Stimulated activated CD4-positive, alpha-beta T cell treated with anti-CD3 and anti-CD28 coated beads, Interleukin-12 subunit alpha, Interleukin-12 subunit beta, amount 100 ng/mL, for 4 hours (primary cell): Measurements from ENCODE around the gene EIF4EBP2.

ENCODE experiments used
- DNase-seq: peaks from one replicate; pipeline ENCODE4 v3.0.0-alpha.2; 2020

The EIF4EBP2 gene

GRCh38 chr10:70379581-70380176 lies 24.3 kb upstream of the EIF4EBP2 start:
- no peak for DNase-seq

DNA sequence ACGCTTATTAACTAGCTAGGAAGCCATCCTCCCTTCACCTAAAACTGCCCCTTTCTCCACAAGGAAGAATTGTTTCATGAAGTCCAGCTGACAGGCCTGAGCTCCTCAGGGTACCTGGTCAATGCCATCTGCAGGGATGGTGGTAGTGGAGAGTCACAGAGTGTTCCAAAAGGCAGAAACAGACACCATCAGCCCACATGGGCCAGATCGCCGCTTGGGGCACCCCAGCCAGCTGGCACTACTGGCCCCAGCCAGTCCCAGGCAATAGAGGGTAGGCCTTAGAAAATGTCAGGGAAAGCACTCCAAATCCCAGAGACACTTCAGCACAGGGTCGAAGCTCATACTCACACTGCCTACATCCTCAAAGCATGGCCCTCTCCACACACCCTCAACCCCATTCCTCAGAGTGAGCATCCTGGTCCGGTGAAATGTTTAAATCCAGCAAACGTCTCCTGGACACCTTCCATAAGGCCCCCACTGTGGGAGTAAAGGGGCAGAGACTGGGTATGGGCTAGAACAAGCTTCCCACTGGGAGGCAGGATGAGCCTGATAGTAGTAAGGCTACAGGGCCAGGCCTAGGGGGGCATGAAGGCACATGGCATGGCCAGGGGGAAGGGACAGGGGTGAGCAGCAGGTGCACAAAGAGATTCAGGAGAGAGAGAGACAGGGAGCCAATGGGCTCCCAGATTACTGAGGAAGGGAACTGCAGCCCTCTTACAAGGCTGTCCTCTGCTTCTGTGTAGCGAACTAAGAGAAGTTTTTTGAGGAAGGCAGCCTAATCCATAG lies 23.4 kb upstream of the EIF4EBP2 start:
- no peak for DNase-seq

DNA sequence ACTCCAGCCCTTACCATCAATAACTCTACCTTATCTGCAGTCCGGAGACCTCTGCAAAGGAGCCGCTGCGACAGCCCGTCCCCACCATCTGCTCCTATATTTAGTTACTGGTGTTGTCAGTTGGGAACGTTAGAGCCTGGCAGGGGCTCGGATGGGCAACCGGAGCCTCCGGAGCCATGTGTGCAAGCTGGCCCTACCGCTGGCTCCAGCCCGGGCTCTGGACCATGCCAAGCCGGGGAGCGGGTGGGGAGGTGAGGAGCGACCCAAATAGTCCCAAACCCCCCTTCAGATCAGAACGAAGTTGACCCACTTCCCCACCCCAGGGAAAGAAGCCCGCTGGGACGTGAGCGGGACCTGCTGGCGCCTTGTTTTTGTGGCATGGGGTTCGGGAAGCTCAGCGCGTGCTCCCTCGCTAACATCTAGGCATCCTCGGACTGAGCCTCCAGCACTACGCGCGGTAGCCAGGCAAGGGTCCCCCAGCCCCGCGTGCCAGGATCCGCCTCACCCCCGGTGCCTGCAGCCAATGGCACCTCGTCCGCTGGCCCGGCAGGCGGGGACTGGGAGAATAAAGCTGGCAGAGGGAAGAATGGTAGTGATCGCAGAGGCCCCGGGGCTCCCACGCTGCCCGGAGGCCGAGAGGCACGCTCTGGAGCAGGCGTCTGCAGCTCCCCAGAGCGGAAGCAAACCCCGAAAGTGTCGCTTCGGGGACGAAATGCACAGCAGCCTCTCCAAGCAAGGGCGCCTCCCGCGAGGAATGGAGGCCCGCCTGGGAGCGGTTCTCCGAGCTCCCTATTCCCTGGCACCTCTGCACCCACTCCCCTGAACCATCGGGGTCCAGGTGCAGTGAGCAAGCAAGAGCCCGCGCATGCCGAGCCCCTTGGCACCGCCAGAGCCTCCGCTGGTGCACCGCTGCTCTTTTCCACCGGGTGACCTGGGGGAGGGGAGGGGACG lies 22.2 kb upstream of the EIF4EBP2 start:
- peak; percentile 34 for DNase-seq

DNA sequence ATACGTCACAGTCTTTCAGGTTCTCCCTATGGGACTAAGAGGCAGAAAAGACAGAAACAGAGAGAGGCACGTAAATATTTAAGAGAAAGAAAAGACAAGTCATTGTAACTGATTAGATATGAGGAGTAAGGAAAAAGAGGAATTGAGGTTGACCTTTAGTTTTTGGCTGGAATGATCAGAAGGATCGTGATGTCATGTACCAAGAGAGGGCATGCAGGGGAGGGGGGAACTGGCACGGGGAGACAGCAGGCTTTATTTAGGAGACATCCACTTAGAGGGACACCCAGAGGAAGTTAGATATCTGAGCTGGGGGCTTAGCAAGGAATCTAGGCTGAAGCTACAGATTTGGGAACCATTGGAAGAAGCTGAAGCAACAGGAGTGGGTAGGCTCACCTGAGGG lies 12.3 kb upstream of the EIF4EBP2 start:
- no peak for DNase-seq

DNA sequence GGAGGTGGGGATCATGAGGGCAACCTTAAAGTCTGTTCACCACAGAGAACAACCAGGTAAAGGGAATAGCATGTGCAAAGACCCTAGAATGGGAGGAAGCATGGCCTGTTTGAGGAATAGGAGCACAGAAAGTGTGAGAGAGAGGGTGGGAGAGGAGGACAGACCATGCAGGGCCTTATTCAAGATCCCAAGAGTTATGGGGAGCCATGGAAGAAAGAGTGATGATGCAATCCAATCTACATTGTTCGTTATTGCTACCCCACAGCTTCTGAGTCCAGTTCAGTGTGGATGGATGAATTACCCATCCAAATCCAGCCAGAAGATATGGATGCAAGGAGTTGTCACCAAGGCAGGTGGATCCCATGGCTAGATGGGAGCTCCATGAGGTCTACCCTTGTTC lies 7.8 kb upstream of the EIF4EBP2 start:
- no peak for DNase-seq

DNA sequence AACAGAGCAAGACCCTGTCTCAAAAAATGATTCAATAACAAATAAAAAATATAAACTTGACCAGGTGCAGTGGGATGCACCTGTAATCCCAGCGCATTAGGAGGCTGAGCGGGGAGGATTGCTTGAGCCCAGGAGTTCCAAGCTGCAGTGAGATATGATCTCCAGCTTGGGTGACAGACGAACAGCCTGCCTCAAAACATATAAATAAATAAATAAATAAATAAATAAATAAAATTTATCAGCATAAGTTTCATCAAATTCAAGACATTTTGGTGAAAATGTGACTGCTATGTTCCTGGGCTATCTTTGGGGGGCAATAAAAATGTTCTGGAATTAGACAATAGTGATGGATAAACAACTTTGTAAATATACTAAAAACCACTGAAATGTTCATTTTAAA lies 4.8 kb upstream of the EIF4EBP2 start:
- DNase-seq: no peak

GRCh38 chr10:70403483-70404035 lies 386 bp upstream of the EIF4EBP2 start:
- DNase-seq: no peak

DNA sequence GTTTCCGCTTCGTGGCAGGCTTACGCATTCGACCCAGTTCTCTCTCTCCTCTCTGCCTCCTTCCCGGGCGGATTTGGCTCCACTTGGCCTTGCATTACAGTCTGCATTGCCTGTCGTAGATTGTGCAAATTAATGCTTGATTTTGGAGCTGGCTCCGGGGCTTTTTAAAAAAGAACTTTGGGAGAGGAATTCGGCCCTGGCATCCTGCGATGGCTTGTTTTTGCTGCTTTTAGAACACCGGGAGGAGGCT lies 767 bp downstream of the EIF4EBP2 start:
- no peak for DNase-seq

DNA sequence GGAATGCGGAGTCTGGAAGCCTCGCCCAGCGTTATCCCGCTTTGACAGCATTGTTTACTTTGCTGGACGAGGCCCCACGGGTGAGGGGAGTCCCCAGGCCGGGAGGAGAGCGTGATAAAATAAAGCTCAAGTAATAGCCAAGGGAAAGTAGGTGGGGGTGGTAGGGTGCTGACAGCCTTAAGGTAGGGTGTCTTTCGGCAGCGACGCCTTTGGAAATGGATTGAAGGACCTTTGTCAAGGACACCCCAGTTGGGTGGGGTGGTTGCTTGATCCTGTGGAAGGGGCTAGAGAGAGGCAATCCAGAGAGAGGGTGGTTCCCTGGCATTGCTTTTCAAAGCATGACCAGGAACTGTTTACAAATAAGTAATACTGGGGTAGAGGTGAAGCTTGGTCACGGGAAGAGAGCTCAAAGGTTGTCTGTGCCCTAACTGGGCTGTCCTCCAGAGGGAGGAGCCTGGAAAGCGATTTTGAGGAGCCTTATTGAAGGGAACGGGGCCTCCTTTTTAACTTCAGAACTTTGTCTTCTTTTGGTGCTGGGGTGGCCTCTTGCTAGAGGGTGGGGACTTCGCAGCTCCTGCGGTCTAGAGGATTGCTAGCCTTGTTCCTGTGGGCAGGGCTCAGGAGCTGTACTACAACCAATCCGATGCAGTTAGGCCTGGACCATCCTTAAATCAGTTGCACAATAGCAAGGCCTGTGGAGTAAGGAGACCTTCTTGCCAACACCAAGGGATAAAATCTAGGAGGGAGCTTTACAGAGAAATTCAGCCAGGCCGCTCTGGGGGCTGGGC lies 1.3 kb downstream of the EIF4EBP2 start:
- DNase-seq: no peak

DNA sequence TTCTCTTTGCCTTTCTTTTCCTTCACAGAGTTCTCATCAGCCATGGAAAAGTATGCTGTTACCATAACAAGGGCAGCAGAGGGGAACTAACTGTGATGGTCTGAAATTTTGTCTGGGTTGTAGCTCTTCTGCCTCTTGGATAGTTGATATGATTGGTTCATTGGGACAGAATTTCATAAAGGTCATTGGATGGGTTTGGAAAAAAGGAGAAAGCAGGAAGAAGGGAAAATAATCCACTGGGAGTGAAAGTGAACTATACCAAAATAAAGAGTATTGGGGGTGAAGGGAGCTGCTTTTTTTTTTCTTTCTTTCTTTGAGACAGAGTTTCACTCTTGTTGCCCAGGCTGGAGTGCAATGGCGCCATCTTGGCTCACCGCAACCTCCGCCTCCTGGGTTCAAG lies 5.8 kb downstream of the EIF4EBP2 start:
- DNase-seq: no peak

DNA sequence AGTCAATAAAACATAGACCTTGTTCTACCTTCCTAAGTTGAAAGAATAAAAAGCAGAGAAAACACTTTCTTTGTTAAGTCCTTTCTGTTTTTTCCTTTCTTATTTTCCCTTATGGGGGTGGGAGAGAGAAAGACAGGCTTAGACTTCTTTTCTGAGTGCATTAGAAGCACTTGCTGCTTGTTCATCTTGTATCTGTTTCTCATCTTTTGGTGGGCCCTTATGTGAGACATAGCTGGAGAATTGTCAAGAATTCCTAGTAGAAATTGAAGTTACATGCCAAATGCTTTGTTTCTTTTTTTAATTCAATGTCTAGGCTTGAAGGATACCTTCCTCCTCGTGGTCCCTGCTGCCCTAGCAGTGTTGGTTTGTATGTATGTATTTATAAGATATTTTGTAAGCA lies 6.7 kb downstream of the EIF4EBP2 start:
- DNase-seq: no peak

DNA sequence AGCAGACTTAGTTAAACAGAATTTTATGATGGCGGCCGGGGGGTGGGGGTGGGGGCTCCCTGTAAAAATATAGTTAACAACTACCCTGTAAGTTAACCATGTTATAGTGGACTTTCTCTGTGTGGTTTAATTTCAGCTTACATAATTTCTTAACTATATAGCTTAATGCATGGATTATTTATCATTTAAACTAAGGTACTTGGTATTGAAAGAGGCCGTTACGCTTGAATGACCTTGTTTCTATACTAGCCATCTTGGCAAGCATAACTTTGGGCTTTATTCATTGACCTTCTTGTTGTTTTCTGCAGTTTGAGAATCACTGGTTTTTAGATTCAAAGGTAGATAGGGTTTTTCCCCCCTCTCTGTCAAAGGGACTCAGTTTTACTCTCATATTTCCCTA lies 8.4 kb downstream of the EIF4EBP2 start:
- no peak for DNase-seq

GRCh38 chr10:70417568-70417967 lies 13.6 kb downstream of the EIF4EBP2 start:
- no peak for DNase-seq

GRCh38 chr10:70418229-70418628 lies 14.3 kb downstream of the EIF4EBP2 start:
- DNase-seq: no peak

- DNase-seq: no peak
Measured at GRCh38 chr10:70418713-70419112, 14.8 kb downstream of the EIF4EBP2 start.

DNA sequence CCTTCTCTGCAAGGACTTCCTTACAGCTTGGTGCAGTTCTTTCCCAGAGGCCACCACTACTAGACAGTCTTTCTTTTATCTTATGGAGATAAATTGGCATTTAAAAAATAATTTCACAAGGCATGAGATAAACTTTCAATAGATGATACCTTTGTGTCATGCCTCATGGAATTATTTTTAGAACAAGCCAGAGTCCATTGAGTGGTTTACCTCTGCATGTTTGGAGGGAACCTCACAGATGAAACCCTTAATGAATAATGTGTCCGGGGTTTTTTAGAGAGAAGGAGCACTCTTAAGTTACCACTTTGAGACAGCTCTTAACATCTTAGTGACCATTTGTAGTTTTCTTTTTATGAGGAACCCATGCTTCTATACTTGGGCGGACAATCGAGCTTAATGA lies 20.4 kb downstream of the EIF4EBP2 start:
- DNase-seq: no peak

- DNase-seq: no peak
Measured at GRCh38 chr10:70425096-70425495, 21.2 kb downstream of the EIF4EBP2 start.

GRCh38 chr10:70426823-70427222 lies 22.9 kb downstream of the EIF4EBP2 start:
- no peak for DNase-seq

DNA sequence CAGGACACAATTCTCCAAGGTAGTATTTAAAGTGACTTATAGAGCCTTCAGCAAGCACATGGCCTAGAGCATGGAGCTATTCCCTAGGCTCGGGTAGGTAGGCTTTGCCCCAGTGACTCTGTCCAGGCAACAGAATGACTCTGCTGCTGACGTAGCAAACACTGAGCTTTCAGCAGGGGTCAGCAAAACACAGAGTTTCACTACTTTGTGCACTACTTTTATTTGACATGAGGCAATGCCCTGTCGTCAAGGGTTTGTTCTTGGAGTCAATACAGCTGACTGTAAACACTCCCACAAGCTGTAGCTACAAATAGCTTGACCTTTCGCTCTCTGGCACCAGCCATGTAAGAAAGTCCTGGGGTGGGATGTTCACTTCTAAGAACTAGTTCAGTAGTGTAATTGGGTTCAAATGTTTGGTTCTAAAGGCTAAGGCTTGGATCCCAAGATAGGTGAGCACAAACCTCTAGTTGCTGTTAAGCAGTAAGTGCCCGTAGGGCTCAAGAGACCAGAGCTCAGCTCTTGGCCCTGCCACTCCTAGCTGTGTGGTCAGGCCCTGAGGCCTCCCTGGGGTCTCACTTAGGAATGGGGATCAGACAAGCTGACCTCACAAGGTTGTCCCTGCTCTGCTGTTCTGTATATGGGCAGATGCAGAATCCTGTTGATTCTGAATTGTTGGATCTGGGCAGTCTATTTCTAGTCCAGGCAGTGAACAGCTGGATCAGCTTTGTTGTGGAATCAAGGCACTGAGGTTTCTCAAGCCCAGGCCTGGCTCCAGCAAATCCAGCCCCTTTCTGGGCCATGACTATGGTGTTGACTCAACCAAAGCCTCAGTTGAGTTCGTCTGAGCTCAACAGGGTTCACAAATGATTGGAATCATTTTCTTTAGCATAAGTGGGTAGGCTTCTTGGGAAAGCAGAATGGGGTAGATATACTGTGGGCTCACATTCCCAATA lies 26.8 kb downstream of the EIF4EBP2 start:
- DNase-seq: no peak

DNA sequence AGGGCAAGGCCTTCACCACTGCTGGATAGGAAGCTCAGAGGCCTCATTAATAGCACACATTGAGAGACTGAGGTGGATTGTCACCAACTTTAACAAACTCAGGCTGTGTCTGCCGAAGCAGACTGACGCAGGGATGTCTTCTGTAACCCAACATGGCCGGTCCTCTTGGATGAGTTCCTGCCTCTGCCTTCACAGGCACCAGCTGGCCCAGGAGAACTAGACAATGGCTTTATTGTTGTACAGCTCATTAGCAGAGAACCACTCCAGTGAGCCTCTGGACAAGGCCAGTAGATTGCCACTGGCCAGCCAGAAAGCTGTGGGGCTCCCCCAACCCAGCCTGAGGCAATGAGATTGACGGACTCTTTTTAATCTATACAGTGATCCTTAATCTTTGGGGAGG lies 28.2 kb downstream of the EIF4EBP2 start:
- no peak for DNase-seq

GRCh38 chr10:70432561-70433263 lies 28.8 kb downstream of the EIF4EBP2 start:
- DNase-seq: no peak
